Left ventricle myocardium superior (tissue), 1 donor: ENCODE results near the gene GORASP1. TPM values are rescaled to one million over a fixed set of nuclear protein-coding genes. Genes with fewer than 3 reads are reported as not detected.

ENCODE experiments used
- ATAC-seq: fragments of 200-7000 bp; cut with Tn5 transposase; one replicate; pipeline ENCODE4 v1.9.1; 2020; ENCODE audit warnings: mild to moderate bottlenecking, moderate library complexity
- DNase-seq: peaks from one replicate; pipeline ENCODE4 v3.0.0-alpha.2; 2020
- intact Hi-C: fragments of 100-400 bp; cut with micrococcal nuclease; formaldehyde crosslinking; loops from one replicate; pipeline ENCODE4 v1.11.0; 2022
- total RNA-seq: library from RNA; stranded (reverse); fragmentation: NEBNext Ultra II Directional; extraction: Animal tissue kit (Norgen Biotek cat#: 25700); gene quantifications from one replicate; pipeline ENCODE4 v1.2.1, GENCODE V29; 2021
- donor health status: DM: no; HTN: yes; CAD: no; lungs with severe emphysema.

The GORASP1 gene
- total RNA-seq, 1 donor from 2014 or later = 50.6 TPM

DNA sequence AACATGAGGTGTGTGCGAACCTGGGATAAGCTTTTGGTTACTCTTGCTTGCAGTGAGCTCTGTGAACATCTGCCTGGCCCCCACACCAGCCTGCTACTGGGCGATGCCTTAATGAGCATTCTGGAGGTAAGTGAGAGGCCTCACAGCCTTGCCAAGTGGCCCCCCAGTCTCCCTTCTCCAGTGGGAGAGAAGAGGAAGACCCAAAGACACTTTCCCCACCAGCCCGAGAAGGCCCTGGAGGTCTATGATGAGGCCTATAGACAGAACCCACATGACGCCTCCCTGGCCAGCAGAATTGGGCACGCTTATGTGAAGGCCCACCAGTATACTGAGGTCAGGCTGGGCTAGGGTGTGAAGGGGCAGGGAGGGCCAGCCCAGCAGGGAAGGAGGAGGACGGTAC lies 22.6 kb upstream of the GORASP1 start:
- DNase-seq = no peak
- intact Hi-C loops = no loop called here
- ATAC-seq = no peak

DNA sequence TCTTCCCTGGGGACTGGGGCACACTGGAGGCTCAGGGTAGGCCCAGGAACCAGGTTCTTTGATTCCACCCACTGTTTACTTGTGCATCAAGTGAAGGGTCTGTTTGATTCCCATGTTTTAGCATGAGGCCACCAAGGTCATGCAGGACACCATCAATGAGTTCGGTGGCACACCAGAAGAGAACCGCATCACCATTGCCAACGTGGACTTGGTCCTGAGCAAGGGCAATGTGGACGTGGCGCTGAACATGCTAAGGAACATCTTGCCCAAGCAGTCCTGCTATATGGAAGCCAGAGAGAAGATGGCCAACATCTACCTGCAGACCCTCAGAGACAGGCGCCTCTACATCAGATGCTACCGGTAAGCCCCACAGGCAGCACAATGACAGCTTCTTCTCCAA lies 21.5 kb upstream of the GORASP1 start:
- ATAC-seq (no peak), DNase-seq (no peak)
- intact Hi-C loops = loop anchor here (10.0 kb wide), 1 partner anchor 66 kb away; the partner anchor contains the start of gene XIRP1

DNA sequence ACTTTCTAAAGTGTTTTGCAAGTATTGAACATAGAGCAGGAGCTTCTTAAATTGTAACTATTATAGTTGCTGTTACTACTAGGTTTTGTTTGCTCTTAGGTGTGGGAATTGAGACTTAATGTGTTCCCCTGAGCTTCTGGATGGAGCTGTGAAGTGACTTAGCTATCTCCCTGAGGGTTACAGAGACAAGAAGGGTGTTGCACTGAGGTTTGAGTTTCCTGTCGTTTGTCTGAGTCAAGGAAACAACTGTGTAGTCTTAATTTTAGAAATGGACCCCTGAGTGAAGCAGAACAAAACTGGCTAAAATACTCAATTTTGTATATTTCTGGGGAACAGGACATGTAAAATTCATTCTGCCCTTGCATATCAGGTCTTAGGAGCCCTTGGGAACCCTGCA lies 20.5 kb upstream of the GORASP1 start:
- DNase-seq (no peak), ATAC-seq (no peak)
- intact Hi-C loops = loop anchor here (10.0 kb wide), 1 partner anchor 67 kb away; the partner anchor contains the start of gene XIRP1

DNA sequence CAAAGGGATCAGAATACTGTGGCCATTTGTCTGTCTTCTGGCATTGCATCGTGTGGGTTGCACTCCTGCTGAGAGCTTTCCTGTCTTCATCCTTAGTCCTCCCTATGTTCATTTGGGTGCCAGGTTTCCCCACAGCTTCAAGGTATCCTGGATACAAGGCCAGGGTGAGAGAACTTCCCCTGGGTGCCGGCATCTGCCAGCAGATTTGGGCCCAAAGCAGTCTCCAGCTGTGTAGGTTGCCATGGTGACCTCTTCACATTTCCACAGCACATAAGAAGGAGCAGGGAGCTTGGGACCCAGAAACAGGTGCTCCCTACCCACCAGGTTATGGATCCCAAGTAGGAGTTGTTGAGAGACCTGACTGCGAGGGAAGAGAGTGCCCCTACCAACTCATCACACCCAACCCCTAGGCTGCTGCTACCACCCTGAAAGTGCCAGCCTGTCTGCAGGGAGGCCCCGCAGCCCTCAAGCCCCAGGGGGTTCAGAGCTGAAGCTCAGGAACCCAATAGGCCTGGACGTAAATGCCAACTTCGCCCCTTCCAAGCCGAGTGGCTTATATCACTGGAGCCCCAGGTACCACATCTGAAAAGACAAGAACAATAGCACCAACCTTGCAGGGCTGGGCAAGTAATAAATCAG lies 20.0 kb upstream of the GORASP1 start:
- ATAC-seq (no peak), DNase-seq (no peak)
- intact Hi-C loops = loop anchor here (10.0 kb wide), 1 partner anchor 67 kb away; the partner anchor contains the start of gene XIRP1

DNA sequence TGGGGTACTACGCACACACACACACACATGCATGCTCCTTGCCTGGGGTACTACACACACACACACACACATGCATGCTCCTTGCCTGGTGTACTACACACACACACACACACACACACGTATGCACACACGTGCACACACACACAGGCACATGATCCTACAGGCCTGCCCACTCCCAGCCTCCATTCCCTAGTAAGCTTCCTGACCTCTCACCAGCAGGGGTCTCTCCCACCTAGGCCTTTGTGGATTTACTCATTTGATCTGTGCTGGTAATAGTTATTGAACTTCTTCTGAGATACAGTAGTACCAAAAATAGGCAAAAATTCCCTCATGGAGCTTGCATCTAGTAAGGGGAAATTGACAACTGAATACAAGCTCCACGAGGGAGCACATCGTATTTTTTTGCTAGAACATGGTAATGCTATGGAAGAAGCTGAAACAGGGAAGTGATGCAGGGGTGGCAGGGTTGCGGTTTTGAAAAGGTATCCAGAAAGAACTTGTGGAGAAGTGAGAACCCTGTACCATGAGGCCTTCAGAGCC lies 19.2 kb upstream of the GORASP1 start:
- peak; percentile 82 for ATAC-seq
- intact Hi-C loops = loop anchor here (10.0 kb wide), 1 partner anchor 68 kb away; the partner anchor contains the start of gene XIRP1

DNA sequence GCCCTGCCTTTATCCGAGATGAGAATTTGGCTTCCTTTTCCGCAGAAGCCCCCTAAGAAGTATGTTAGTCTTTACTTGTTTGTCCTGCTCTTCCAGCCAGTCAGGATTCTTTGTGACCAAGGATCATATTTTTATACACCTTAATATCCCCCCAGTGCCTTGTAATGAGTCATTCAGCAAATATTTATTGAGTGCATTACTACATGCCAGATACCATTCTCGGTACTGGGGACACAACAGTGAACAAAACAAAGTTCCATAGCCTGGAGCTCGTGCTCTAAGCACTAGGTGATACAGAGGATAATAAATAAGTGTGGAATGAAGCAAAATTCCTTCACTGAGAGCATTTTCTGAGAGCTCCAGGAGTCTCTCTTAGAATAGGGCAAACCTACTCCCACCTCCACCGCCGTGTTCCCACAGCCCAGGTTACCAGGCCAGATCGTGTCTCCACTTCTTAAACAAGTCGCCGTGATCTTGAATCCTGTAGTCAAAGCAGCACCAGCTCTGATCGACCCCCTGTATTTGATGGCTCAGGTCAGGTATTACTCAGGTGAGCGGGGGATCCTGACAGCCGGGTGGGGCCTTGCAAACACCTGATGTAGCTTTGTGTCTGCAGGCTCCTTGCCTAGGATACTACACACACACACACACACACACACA lies 18.5 kb upstream of the GORASP1 start:
- DNase-seq (no peak), ATAC-seq (peak; percentile 47)
- intact Hi-C loops = loop anchor here (2.0 to 10.0 kb wide), 2 partner anchors 69 to 165 kb away; partner anchors contain the start of gene XIRP1

More for the DNA sequence above, 19.2 kb upstream of the GORASP1 start:
- DNase-seq = peak; percentile 62

DNA sequence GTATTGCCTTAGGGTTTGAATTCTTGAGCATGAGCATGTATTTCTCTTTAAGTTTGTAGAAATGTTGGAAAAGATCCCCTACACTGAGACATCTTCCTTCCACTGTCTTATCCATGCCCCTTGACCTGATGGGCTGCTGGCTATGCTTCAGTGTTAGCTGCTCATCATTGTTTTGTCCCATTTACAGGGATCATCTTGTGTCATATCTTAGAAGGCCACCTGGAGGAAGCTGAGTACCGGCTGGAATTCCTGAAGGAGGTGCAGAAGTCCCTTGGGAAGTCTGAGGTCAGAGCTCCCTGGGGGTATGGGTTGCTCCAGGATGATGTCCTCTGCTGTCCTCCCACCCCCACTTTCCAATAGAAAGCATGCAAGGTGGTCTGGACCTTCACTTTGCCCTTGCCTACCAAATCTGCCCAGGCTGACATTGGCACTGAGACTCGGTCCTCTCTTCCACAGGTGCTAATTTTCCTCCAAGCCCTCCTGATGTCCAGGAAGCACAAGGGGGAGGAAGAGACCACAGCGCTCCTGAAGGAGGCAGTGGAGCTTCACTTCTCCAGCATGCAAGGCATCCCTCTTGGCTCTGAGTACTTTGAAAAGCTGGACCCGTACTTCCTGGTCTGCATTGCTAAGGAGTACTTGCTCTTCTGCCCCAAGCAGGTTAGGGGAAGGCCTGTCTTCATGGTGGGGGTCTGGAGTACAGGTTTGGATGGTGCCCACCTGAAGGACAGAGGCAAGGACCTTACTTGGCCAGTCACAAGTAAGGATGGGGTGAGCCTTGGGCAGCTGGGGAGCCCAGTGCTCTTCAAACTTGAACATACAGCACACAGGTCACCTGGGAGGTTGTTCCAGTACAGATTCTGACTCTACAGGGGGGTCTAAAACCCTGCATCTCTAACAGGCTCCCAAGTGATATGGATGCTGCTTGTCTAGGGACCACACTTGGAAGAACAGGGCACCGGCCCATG lies 17.7 kb upstream of the GORASP1 start:
- peak; percentile 26 for ATAC-seq
- no peak for DNase-seq
- intact Hi-C loops = loop anchor here (2.0 to 10.0 kb wide), 2 partner anchors 70 to 166 kb away; partner anchors contain the start of gene XIRP1

DNA sequence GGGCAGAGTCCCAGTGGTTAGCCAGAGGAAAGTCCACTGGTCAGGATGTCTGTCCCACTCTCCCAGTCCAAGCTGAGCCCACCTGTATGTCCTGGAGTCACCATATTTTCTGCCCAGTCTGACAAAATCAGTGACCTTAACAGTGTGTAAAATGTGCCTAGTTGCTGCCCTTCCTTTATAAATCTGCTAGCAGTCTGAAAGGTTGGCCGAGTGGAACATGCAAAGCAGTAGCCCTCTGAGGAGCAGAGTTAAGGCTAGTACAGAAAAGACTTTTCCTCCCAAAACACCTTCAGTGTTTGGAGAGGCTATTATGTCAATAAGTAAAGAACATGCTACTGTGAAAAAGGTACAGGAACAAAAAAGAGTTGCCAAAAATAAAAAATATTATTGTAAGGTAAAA lies 15.4 kb upstream of the GORASP1 start:
- ATAC-seq = no peak
- DNase-seq = no peak
- intact Hi-C loops = loop anchor here (10.0 kb wide), 1 partner anchor 72 kb away; the partner anchor contains the start of gene XIRP1

DNA sequence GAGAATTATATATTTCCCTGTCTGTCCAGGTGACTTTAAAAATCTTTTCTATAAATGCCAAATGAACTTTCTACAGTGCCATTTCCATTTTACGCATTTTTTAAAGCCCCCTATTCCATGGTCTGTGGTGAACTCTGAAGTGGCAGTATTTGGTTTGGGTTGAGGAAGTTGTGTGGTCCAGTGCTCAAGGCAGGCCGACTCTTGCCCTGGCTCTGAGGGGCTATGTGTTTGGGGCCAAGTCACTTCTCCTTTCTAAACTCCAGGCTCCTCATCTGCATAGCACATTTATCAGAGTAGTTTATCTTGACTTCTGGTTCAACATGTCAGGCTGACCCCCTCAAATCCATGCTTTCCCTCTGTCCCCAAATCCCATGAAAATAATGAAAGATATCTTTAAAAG lies 14.2 kb upstream of the GORASP1 start:
- no peak for ATAC-seq
- DNase-seq = no peak
- intact Hi-C loops = loop anchor here (10.0 kb wide), 1 partner anchor 73 kb away; the partner anchor contains the start of gene XIRP1

DNA sequence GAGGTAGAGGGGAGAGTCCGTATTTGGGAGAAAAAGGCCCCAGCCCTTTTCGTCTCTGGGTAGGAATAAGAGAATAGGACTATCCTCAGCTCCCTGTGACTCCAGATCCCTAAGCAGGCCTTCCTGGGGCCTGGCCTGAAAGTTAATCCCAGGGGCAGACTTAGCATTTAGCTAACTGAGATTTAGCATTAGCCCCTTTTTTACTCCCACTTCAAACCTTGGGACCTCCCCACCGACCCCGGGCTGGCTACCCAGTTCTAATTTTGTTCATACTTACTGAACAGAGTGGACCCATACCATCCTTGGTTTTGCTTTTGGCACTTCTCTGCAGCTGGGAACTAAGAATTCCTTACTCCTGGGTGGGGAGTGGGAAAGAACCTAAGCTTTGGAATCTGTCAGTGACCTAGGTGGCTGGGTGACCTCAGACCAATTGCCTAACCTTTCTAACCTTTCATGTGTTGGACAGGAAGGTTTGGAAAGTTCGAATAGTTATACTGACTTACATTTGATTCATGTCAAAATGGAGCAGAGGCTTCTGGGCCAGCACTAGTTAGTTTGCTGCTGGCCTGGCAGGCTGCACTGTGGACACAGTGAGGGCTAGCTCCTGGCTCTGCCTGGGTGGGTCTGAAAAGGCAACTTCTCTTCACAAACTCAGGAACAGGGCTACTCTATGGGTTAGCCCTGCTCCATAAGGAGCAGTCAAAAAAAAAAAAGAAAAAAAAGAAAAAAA lies 11.7 kb upstream of the GORASP1 start:
- ATAC-seq = no peak
- no peak for DNase-seq
- intact Hi-C loops = no loop called here

DNA sequence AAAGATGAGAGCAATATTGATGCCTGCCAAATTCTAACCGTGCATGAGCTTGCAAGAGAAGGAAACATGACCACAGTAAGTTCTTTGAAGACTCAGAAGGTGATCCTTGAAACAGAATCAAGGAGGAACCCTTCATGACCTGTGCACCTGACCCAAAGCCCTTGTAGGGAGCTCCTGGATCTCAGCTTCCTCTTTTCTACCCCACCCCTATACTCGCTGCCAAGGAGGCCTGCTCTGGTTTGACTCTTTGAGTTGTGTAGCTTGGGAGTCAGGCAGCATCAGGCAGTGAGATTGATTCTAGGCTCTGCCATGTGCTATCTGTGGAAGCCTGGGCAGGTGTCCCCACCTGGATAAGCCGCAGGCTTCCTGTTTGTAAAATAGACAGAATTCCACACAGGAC lies 10.7 kb upstream of the GORASP1 start:
- intact Hi-C loops = no loop called here
- DNase-seq (no peak), ATAC-seq (no peak)

DNA sequence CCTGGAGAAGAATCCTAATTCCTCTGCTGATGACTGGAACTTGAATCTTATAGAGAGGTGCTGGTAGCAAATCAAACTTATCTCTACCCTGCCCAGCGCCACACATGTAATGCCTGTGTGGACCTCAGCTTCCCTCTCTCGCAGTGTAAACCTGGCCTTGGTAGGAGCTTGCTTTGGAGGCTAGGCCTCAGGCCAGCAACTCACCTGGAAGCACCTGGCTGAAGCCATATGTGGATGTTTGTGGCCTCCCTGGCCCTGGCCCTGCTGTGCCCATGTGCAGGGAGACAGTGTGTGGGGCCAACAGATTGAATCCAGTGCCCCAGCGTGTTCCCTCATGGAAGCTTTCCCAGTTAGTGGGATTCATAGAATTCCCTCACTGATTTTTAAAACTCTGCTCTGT lies 8.4 kb upstream of the GORASP1 start:
- DNase-seq = no peak
- ATAC-seq = no peak
- intact Hi-C loops = no loop called here

DNA sequence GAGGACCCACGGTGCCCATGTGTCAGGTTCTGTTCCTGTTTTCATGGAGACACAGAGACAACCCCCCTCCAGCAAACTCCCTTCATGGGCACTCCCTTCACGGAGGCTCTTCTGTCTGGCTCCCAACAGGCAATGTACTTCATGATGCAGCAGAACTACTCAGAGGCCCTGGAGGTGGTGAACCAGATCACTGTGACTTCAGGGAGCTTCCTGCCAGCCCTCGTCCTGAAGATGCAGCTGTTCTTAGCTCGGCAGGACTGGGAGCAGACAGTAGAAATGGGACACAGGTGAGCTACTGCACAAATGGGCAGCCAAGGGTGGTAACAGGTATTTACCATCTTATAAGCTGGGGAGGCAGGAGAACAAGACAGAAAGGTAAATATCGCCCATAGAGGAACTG lies 7.0 kb upstream of the GORASP1 start:
- intact Hi-C loops = no loop called here
- no peak for ATAC-seq
- DNase-seq = no peak

DNA sequence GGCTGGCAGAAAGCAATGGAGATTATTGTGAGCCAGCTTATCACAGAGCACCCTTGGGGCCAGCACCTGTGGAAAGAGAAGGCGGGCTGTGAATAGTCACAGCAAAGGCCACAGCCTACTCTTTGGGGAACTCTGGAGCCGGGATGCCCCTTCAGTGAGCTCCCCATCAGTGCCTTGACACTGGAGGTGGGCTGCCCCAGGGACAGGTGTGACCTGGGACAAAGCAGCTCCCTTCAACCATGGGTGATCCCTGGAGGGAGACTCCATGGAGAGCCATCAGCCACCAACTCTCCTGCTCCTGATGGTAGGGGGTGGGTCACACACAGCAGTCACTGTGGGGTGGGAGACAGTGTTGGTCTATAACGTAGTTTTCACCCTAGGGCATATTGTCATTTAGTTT lies 5.9 kb upstream of the GORASP1 start:
- intact Hi-C loops = no loop called here
- no peak for ATAC-seq
- DNase-seq = no peak

DNA sequence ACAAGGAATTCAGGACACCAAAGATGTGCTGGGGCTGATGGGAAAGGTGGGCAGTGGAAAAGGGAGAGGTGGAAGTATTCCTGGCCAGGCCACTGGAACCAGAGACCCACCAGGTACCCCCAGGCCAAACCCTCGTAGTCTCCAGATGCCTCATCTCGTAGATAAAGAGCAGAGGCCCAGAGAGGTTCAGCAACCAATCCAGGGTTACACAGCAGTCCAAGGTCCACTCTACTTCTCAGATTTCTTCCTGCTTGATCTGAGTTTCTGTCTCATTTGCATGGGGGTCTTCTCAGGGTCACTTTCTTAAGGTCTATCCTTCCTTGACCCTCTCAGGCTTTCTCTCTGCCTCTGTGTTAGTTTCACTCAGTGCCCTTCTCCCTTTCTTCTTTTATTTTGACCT lies 5.1 kb upstream of the GORASP1 start:
- ATAC-seq (no peak), DNase-seq (no peak)
- intact Hi-C loops = no loop called here

DNA sequence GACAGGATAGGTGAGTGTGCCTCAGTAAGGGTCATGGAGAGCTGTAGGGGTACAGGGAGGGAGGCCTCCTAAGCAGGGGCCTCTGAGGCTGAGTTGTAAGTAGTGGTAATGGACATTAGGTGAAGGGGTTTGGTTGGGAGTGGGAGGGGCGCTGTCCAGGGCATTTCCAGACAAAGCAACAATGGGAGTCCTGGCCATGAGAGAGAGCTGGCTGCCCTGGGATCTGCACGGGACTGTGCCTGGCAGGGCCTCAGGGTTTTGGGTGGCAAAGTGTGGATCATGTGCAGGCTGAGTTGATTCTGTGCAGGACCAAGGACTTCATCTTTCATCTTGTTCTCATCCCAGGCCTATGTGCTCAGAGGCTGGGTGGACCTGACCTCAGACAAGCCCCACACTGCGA lies 4.7 kb upstream of the GORASP1 start:
- DNase-seq (no peak), ATAC-seq (no peak)
- intact Hi-C loops = no loop called here

DNA sequence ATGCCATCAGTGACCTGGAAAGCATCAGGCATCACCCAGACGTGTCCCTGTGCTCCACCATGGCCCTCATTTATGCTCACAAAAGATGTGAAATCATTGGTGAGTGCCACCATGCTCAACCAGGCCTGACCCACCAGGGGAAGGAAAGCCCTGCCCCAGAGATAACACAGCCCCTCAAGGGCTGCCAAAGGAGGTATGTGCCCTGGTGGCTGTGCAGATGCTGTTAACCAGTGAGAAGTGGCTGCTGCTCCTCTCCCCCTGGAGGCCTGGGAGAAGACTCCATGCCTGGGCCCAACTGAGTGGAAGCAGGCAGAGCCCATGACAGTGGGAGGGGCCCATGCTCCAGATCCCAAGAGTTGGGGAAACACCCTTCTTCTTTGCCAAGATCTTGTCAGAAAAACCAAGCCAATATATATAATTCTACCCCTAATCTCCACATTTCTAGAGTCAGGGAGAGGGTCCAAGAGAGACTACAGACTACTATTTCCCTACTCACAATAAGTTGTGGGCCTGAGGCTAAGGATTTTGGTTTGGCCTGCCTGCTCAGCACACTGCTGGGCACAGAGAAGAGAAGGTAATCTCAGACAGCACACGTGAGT lies 2.7 kb upstream of the GORASP1 start:
- DNase-seq (no peak), ATAC-seq (no peak)
- intact Hi-C loops = no loop called here

DNA sequence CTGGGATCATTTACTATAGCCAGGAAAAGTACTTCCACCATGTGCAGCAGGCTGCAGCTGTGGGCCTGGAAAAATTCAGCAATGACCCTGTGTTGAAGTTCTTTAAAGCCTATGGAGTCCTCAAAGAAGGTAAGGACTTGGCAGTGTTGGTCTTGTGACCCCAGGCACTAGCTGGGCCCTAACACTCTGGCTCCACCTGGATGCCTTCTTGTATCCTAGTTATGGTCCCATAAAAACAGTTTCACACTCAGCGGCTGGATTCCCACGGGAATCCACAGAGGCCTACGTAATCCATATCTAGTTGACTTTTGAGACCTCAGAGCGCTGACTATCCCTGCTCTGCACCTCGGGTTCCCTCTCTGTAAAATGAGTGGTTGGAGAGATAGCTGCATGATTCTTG lies 1.7 kb upstream of the GORASP1 start:
- ATAC-seq = no peak
- intact Hi-C loops = no loop called here
- no peak for DNase-seq
